Cardiac muscle cell (in vitro differentiated cells and primary cell): ENCODE measurements around the gene CCDC122. TPM values are rescaled to one million over a fixed set of nuclear protein-coding genes. Genes with fewer than 3 reads are reported as not detected.

Source experiments
- DNase-seq, 2 donors: peaks; one replicate each; pipeline versions ENCODE4 v3.0.0 to v3.0.0-alpha.2; 2010 to 2017; ENCODE audit warnings: low read depth in 1 of 2, low spot score in 1 of 2
- H3K27ac ChIP-seq: fragments of 200-600 bp; sonication (generic); 2 replicates; pipeline ENCODE4 v1.5.1; 2016
- H3K27me3 ChIP-seq: fragments of 200-600 bp; sonication (generic); 2 replicates; pipeline ENCODE4 v1.6.0; 2016; ENCODE audit warnings: control low read depth
- H3K36me3 ChIP-seq: fragments of 200-600 bp; sonication (generic); 2 replicates; pipeline ENCODE4 v1.5.1; 2016; ENCODE audit warnings: control low read depth
- H3K4me1 ChIP-seq: fragments of 200-600 bp; sonication (generic); 2 replicates; pipeline ENCODE4 v1.8.1; 2017; ENCODE audit warnings: low read depth, mild to moderate bottlenecking, mixed run types
- H3K4me3 ChIP-seq: fragments of 200-600 bp; sonication (generic); 2 replicates; pipeline ENCODE4 v1.5.1; 2016; ENCODE audit warnings: mild to moderate bottlenecking
- H3K9me3 ChIP-seq: fragments of 200-600 bp; sonication (generic); 2 replicates; pipeline ENCODE4 v1.5.1; 2017; ENCODE audit warnings: low read depth, mild to moderate bottlenecking, control low read depth
- polyA plus RNA-seq: library from polyadenylated mRNA; unstranded; fragments of >200 nt; fragmentation: Nextera tagmentation; extraction: Ambion mirVana; gene quantifications from 2 replicates; pipeline ENCODE4 v1.2.1, GENCODE V29; 2016
- total RNA-seq: library from RNA; depleted of rRNA; stranded (reverse); fragments of >200 nt; gene quantifications from 2 replicates; pipeline ENCODE4 v1.2.3, GENCODE V29; 2016
- TF ChIP-seq, protein P1 (sequence below): IDR thresholded peaks from 2 replicates; pipeline ENCODE4 v1.5.1; 2012; ENCODE audit warnings: low read depth, mild to moderate bottlenecking, low read length

The CCDC122 gene
- total and polyA plus RNA-seq, 2 experiments from 2014 or later = 4.1 to 8.0 TPM

DNA sequence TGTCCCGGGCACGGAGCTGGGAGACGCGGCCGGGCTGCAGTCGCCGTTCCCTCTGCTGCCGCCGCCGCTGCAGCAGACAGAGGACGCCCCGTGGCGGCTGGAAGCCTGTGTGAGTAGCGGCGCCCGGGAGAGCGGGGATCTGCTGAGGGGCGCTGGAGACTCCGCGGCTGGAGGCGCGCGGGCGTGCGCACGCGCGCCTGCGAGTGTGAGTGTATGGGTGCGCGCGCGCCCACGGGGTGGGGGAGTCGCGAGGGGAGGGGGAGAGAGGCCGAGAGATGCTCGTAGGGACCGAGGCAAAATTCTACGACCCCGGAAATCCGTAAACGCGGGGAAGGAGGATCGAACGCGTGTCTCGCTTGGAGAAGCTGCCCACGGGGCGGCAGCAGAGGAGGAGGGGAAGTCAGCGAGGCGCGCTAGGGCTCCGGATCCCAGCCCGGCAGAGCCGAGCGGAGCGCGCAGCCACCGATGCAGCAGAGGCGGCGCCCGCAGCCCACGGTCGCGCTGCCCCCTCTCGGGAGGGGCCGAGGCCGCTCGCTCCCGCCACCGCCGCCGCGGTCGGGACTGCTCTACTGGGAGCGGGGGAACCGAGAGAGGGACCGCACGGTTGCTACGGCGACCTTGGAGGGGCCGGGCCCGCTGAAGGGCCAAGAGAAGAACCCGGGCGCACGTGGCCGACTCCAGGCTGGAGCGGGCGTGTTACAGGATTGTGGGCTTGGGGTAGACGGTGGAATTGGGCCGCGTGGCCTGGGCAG is 92.6 kb downstream of the CCDC122 start, which contains the start of gene ENOX1:
ENOX1 (minus strand) TSS at position 207 of the 752 bp plus-strand sequence.
- TF ChIP-seq, protein P1, sequence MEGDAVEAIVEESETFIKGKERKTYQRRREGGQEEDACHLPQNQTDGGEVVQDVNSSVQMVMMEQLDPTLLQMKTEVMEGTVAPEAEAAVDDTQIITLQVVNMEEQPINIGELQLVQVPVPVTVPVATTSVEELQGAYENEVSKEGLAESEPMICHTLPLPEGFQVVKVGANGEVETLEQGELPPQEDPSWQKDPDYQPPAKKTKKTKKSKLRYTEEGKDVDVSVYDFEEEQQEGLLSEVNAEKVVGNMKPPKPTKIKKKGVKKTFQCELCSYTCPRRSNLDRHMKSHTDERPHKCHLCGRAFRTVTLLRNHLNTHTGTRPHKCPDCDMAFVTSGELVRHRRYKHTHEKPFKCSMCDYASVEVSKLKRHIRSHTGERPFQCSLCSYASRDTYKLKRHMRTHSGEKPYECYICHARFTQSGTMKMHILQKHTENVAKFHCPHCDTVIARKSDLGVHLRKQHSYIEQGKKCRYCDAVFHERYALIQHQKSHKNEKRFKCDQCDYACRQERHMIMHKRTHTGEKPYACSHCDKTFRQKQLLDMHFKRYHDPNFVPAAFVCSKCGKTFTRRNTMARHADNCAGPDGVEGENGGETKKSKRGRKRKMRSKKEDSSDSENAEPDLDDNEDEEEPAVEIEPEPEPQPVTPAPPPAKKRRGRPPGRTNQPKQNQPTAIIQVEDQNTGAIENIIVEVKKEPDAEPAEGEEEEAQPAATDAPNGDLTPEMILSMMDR = peak; percentile 29
- peaks cover 45% of the 10 kb centered on the region for H3K27me3 ChIP-seq
- H3K36me3 ChIP-seq = no peaks in the 10 kb centered on the region
- no peaks in the 10 kb centered on the region for H3K9me3 ChIP-seq
- peaks cover 3% of the 10 kb centered on the region for H3K4me1 ChIP-seq
- peak within 1 kb of the TSS; percentile 65 for H3K4me3 ChIP-seq
- DNase-seq = peak; percentile 84 to 86
- H3K27ac ChIP-seq = no peak within 1 kb of the TSS

DNA sequence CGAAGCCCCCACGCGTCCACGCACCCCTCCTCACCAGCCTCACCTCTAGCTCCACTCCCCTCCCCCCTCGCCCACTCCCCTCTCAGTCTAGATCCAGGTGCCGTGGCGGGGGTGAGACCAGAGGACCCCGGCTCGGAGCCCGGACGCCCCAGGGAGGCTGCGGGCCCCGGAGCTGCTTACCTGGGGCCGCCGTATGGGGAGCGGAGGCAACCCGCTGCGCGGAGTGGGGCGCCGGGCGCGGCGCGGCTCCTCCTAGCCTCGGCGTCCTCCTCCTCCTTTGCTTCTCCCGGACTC is 93.1 kb downstream of the CCDC122 start:
- peaks cover 3% of the 10 kb centered on the region for H3K4me1 ChIP-seq
- no peaks in the 10 kb centered on the region for H3K9me3 ChIP-seq
- H3K27me3 ChIP-seq = peaks cover 50% of the 10 kb centered on the region
- H3K4me3 ChIP-seq = peak overlapping the region; percentile 65
- H3K27ac ChIP-seq = no peak overlapping the region
- H3K36me3 ChIP-seq = no peaks in the 10 kb centered on the region
- TF ChIP-seq, protein P1 = no peak
- no peak for DNase-seq

Other genes with a start within 250 kb of the CCDC122 start
- gene ENOX1, start 92.8 kb downstream of the CCDC122 start, total RNA-seq = 2.0 and 4.2 TPM in 2 replicates
- 1.6 and 5.1 TPM in 2 replicates for gene ENOX1, start 92.8 kb downstream of the CCDC122 start, polyA plus RNA-seq
- gene LACC1, start 164 bp upstream of the CCDC122 start, total RNA-seq = 0.48 and 0.99 TPM in 2 replicates
- gene LACC1, start 164 bp upstream of the CCDC122 start, polyA plus RNA-seq = 2.8 and 3.7 TPM in 2 replicates